Left ventricle myocardium inferior (tissue), 1 donor: Measurements from ENCODE around the gene CANT1. TPM values are rescaled to one million over a fixed set of nuclear protein-coding genes. Genes with fewer than 3 reads are reported as not detected.
A peak's percentile ranks its signal among the peaks of the same experiment; 100 is the strongest.

Source experiments
- DNase-seq: peaks from one replicate; pipeline ENCODE4 v3.0.0-alpha.2; 2020
- H3K27ac ChIP-seq: fragments of 200-600 bp; replicated peaks from 2 replicates; pipeline ENCODE4 v1.8.0; 2021
- H3K27me3 ChIP-seq: fragments of 200-600 bp; 2 replicates; pipeline ENCODE4 v1.8.0; 2021; ENCODE audit warnings: low read depth
- H3K36me3 ChIP-seq: fragments of 200-600 bp; 2 replicates; pipeline ENCODE4 v1.8.0; 2021
- H3K4me1 ChIP-seq: fragments of 200-600 bp; 2 replicates; pipeline ENCODE4 v1.8.0; 2021
- H3K4me3 ChIP-seq: fragments of 200-600 bp; 2 replicates; pipeline ENCODE4 v1.8.0; 2021; ENCODE audit warnings: mild to moderate bottlenecking, moderate library complexity
- H3K9me3 ChIP-seq: fragments of 200-600 bp; replicated peaks from 2 replicates; pipeline ENCODE4 v1.8.0; 2021
- CTCF ChIP-seq: fragments of 200-600 bp; IDR thresholded peaks from 2 replicates; pipeline ENCODE4 v1.8.0; 2021; ENCODE audit warnings: antibody characterized with exemption, mild to moderate bottlenecking, borderline replicate concordance
- intact Hi-C: fragments of 100-400 bp; cut with micrococcal nuclease; formaldehyde crosslinking; loops from one replicate; pipeline ENCODE4 v1.11.0; 2022
- total RNA-seq: library from RNA; stranded (reverse); fragmentation: NEBNext Ultra II Directional; extraction: Animal tissue kit (Norgen Biotek cat#: 25700); gene quantifications from one replicate; pipeline ENCODE4 v1.2.1, GENCODE V29; 2021
- donor health status: DM: no; HTN: yes; CAD: no; lungs with severe emphysema.

Gene CANT1
- total RNA-seq, 1 donor from 2014 or later, result 24.2 TPM

DNA sequence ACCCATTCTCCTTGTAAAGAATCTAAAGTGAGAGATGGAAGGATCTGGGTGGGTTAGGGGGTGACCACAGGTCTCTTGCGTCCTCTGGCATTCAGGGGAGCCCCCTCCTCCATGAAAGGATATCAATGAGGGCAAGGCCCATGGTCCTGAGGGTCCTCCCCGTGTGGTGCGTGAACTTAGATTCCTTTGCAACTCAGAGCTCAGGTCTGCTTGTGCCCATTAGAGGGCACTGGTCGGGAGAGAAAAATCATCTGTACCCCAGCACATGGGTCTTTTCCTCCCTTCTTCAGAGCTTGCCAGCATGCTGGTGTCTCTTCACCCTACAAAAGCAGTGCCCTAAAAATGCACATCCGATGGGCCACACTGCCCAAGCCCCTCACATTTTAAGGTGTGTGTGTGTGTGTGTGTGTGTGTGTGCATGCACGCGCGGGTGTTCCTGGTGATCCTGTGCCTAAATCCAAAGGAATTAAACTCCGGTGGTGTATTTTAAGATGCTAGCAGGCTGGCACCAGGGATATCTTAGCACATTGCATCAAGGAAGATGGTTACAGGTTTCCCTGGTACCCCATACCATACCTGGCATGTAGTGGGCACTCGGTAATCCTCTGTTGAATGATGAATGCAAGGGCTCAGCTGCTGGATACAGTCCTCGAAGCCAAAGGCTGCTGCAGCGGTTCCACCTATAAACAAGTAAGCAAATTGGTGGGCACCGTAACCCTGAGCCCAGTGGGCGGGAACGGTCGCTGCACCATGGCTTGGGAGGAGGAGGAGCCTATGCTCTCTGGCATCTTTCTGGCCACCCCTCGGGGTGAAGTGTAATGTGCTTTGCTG lies 19.1 kb upstream of the CANT1 start:
- Histone ChIP-seq H3K27ac (peak overlapping the region; percentile 95), H3K4me3 (no peak overlapping the region), H3K9me3 (no peaks in the 10 kb centered on the region), H3K27me3 (no peaks in the 10 kb centered on the region), H3K36me3 (no peaks in the 10 kb centered on the region), H3K4me1 (peaks cover 84% of the 10 kb centered on the region)
- peak; percentile 36 for TF ChIP-seq CTCF
- no peak for DNase-seq
- intact Hi-C loops, result no loop called here

DNA sequence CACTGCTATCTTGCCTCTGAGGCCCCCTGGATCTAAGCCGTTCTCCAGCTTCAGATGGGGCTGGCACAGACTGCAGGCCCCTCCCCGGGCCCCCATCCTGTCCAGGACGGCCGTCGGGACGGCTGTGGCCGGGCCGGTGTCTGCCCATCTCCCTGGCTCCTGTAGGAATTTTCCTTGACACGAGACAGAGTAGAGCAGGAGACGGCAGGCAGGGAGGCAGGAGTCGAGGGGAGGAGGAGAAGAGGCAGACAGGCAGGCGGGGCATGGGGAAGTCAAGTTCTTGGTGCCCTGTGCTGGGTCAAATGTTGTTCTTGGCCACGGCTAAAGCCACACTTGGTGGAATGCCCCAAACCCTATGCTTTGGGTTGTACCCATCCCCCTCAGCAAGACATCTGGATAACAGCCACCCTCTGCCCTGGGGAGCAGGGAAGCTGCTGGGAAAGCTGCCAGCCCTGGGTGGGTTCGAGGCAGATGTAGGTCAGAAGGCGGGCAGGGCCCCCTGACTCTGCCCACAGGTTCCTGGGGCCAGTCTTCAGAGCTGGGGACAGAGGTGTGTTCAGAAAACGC lies 18.4 kb upstream of the CANT1 start:
- intact Hi-C loops, result no loop called here
- no peak for DNase-seq
- TF ChIP-seq CTCF, result no peak
- Histone ChIP-seq H3K27me3 (no peaks in the 10 kb centered on the region), H3K27ac (peak overlapping the region; percentile 95), H3K9me3 (no peaks in the 10 kb centered on the region), H3K4me1 (peaks cover 84% of the 10 kb centered on the region), H3K36me3 (no peaks in the 10 kb centered on the region), H3K4me3 (peak overlapping the region; percentile 81)

- Histone ChIP-seq H3K36me3 (no peaks in the 10 kb centered on the region), H3K27ac (peak overlapping the region; percentile 95), H3K4me3 (peak overlapping the region; percentile 81), H3K9me3 (no peaks in the 10 kb centered on the region), H3K4me1 (peaks cover 84% of the 10 kb centered on the region), H3K27me3 (no peaks in the 10 kb centered on the region)
- intact Hi-C loops, result no loop called here
- no peak for DNase-seq
- TF ChIP-seq CTCF, result no peak
These were observed 17.8 kb upstream of the CANT1 start for GRCh38 chr17:79027274-79027924.

DNA sequence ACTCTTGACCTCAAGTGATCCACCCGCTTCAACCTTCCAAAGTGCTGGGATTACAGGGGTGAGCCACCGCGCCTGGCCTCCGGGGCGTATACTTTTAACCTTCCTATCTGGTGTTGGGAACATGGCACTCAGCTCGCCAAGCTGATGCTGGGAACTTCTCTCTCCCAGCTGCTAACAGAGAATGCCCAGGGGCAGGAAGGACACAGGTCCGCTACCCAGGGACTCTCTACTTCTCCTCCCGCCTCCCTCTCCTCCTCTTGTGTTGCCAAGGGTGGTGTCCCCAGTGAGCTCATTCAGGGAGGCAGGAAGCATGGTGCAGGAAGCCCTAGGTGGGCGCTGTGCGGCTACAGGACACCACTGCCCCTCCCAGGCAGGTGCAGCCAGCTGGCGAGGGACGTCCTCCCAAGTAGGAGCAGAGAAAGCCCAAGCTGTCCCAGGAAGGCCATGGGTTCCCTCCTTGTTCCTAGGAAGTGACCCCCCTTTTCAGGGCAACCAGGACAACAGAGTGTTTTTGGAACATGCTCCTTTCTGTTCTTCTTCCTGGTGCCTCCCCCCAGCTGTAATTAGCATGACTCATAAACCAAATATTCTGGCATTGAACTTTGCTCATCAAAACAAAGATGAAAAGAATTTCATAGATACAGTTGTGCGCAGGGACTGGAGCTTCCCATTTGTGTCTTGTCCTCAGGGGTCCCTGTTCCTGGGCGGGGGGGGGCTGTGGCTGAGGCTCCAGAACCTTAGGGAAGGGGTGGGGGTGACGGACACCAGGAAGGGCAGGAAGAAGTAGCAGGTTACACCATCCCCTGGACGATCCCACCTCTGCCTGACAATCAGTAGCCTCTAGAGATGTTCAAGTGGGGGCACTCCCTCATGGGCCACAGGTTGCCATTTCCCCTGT lies 17.1 kb upstream of the CANT1 start:
- peak; percentile 63 for DNase-seq
- intact Hi-C loops, result no loop called here
- TF ChIP-seq CTCF, result no peak

More for the DNA sequence above, 17.1 kb upstream of the CANT1 start:
- H3K4me1 ChIP-seq, result peaks cover 87% of the 10 kb centered on the region
- peak overlapping the region; percentile 81 for H3K4me3 ChIP-seq
- no peaks in the 10 kb centered on the region for H3K36me3 ChIP-seq
- H3K27ac ChIP-seq, result peak overlapping the region; percentile 95
- no peaks in the 10 kb centered on the region for H3K27me3 ChIP-seq
- no peaks in the 10 kb centered on the region for H3K9me3 ChIP-seq
